Ovary (tissue), 3 donors: ENCODE data around the gene IGSF21.

Experiments used
- EP300 ChIP-seq: sonication (generic); formaldehyde crosslinking; IDR thresholded peaks from one replicate; pipeline ENCODE4 v1.6.1; 2017; ENCODE audit warnings: antibody characterized with exemption
- TF ChIP-seq, protein P1 (sequence below), 3 donors: fragments of 450-650 bp in 2 of 3; fragments of 200-600 bp in 1 of 3; IDR thresholded peaks; one replicate each; pipeline versions ENCODE4 v1.5.1 to v1.8.0; 2016 to 2022; ENCODE audit warnings: antibody characterized with exemption in 3 of 3, mild to moderate bottlenecking in 1 of 3
- donor health status: DM: no; HTN: no; CAD: no.

DNA sequence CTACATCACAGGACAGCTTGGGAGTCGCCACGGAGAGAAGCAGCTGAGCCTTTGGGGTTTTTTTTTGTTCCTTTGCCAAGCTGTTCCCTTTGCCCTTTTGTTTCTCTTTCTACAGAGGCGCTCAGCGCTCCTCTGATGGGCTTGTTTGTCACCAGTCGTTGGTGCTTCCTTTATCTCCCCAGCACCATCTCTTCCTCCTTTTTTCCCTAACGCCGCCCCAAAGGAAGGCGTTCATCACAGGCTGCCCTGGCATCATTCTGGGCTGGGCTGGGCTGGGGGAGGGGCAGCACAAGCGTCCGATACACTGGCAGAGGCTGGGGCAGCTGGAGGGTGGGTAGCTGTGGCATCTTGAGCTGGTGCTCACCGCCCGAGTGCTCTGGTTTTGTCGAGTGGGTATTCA lies 10.5 kb downstream of the IGSF21 start:
- TF ChIP-seq, protein P1, sequence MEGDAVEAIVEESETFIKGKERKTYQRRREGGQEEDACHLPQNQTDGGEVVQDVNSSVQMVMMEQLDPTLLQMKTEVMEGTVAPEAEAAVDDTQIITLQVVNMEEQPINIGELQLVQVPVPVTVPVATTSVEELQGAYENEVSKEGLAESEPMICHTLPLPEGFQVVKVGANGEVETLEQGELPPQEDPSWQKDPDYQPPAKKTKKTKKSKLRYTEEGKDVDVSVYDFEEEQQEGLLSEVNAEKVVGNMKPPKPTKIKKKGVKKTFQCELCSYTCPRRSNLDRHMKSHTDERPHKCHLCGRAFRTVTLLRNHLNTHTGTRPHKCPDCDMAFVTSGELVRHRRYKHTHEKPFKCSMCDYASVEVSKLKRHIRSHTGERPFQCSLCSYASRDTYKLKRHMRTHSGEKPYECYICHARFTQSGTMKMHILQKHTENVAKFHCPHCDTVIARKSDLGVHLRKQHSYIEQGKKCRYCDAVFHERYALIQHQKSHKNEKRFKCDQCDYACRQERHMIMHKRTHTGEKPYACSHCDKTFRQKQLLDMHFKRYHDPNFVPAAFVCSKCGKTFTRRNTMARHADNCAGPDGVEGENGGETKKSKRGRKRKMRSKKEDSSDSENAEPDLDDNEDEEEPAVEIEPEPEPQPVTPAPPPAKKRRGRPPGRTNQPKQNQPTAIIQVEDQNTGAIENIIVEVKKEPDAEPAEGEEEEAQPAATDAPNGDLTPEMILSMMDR (IDR thresholded peaks at IDR 0.05), result no peak
- TF ChIP-seq EP300, result no peak
